G401.6 (cell line): ENCODE measurements around the gene TPSAB1.
"Not testable (repeated sequence)": the region's sequence is repeated elsewhere in the genome, so short reads cannot be mapped to it uniquely, and the experiment has no call there.

Experiments
- FAIRE-seq: peaks from 2 replicates; lab custom pipeline; 2012; peaks lifted over from hg19 to GRCh38; lab: Jason Lieb, UNC

TPSAB1 gene

GRCh38 chr16:1240436-1240835 is at the start of gene TPSAB1:
TPSAB1 (plus strand) TSS chr16:1240705; CDS start chr16:1240939, 234 bp downstream.
- not testable (repeated sequence) for FAIRE-seq

- FAIRE-seq, result not testable (repeated sequence)
Measured at GRCh38 chr16:1190789-1191188, 49.7 kb upstream of the TPSAB1 start.

- FAIRE-seq, result no peak
Measured at GRCh38 chr16:1192384-1193073, 48.0 kb upstream of the TPSAB1 start.

- FAIRE-seq, result no peak
Measured at GRCh38 chr16:1193143-1193824, 47.2 kb upstream of the TPSAB1 start.

- no peak for FAIRE-seq
Measured at GRCh38 chr16:1193825-1194581, 46.5 kb upstream of the TPSAB1 start.

- FAIRE-seq, result no peak
Measured at GRCh38 chr16:1194665-1195392, 45.7 kb upstream of the TPSAB1 start.

- FAIRE-seq, result no peak
Measured at GRCh38 chr16:1195393-1195666, 45.2 kb upstream of the TPSAB1 start.

GRCh38 chr16:1196494-1196893 is 44.0 kb upstream of the TPSAB1 start:
- no peak for FAIRE-seq

GRCh38 chr16:1197237-1197866 is 43.2 kb upstream of the TPSAB1 start:
- no peak for FAIRE-seq

- no peak for FAIRE-seq
Measured at GRCh38 chr16:1198194-1198593, 42.3 kb upstream of the TPSAB1 start.

- FAIRE-seq, result not testable (repeated sequence)
Measured at GRCh38 chr16:1198671-1199346, 41.7 kb upstream of the TPSAB1 start.

GRCh38 chr16:1199347-1200013 is 41.0 kb upstream of the TPSAB1 start:
- no peak for FAIRE-seq

GRCh38 chr16:1200014-1200627 is 40.4 kb upstream of the TPSAB1 start:
- no peak for FAIRE-seq

- FAIRE-seq, result no peak
Measured at GRCh38 chr16:1201444-1201843, 39.1 kb upstream of the TPSAB1 start.

- no peak for FAIRE-seq
Measured at GRCh38 chr16:1202274-1202673, 38.2 kb upstream of the TPSAB1 start.

- FAIRE-seq, result no peak
Measured at GRCh38 chr16:1204933-1205332, 35.6 kb upstream of the TPSAB1 start.

GRCh38 chr16:1206326-1206725 is 34.2 kb upstream of the TPSAB1 start:
- no peak for FAIRE-seq

GRCh38 chr16:1206786-1207185 is 33.7 kb upstream of the TPSAB1 start:
- FAIRE-seq, result no peak

- FAIRE-seq, result no peak
Measured at GRCh38 chr16:1208239-1208830, 32.2 kb upstream of the TPSAB1 start.

GRCh38 chr16:1209081-1209480 is 31.4 kb upstream of the TPSAB1 start:
- FAIRE-seq, result no peak
